Keratinocyte (primary cell): ENCODE data around the gene PRKACA. TPM values are rescaled to one million over a fixed set of nuclear protein-coding genes. Genes with fewer than 3 reads are reported as not detected.

Experiments
- DNase-seq: peaks from one replicate; pipeline ENCODE4 v3.0.0-alpha.2; 2011; ENCODE audit warnings: low read depth, missing footprints, low spot score
- FAIRE-seq: peaks from 2 replicates; lab custom pipeline; 2011; peaks lifted over from hg19 to GRCh38; lab: Jason Lieb, UNC
- H2AFZ ChIP-seq: 2 replicates; pipeline ENCODE4 v1.6.0; 2012; ENCODE audit warnings: low read length, control low read depth, inconsistent platforms; ENCODE audit not compliant: control insufficient read depth
- H3K27ac ChIP-seq: 2 replicates; pipeline ENCODE4 v1.5.1; 2011; ENCODE audit warnings: low read length; ENCODE audit not compliant: control insufficient read depth, insufficient read depth
- H3K27me3 ChIP-seq: 3 replicates; pipeline ENCODE4 v1.6.0; 2011; ENCODE audit warnings: low read length; ENCODE audit not compliant: control insufficient read depth, insufficient read depth; ENCODE audit errors: extremely low read depth
- H3K36me3 ChIP-seq, 2 experiments: 2 replicates in 1 of 2; 3 replicates in 1 of 2; pipeline ENCODE4 v1.5.1; 2011; ENCODE audit warnings: low read length in 2 of 2, mild to moderate bottlenecking in 1 of 2; ENCODE audit not compliant: control insufficient read depth in 2 of 2, insufficient read depth in 2 of 2; ENCODE audit errors: extremely low read depth in 1 of 2
- H3K4me1 ChIP-seq: 3 replicates; pipeline ENCODE4 v1.5.1; 2011; ENCODE audit warnings: low read length; ENCODE audit not compliant: control insufficient read depth, insufficient read depth; ENCODE audit errors: extremely low read depth
- H3K4me2 ChIP-seq: 3 replicates; pipeline ENCODE4 v1.6.0; 2011; ENCODE audit warnings: low read depth, low read length; ENCODE audit not compliant: control insufficient read depth, insufficient read depth; ENCODE audit errors: extremely low read depth
- H3K4me3 ChIP-seq, 3 experiments: fragments of 200-600 bp in 1 of 3; sonication (generic) in 1 of 3; 2 replicates in 2 of 3; 3 replicates in 1 of 3; pipeline ENCODE4 v1.5.1; 2011 to 2016; ENCODE audit warnings: low read length in 3 of 3, mild to moderate bottlenecking in 3 of 3, control low read depth in 2 of 3, inconsistent platforms in 1 of 3, low read depth in 1 of 3, mixed read lengths in 1 of 3, mixed run types in 1 of 3, moderate library complexity in 1 of 3; ENCODE audit not compliant: control insufficient read depth in 2 of 3, insufficient read depth in 2 of 3; ENCODE audit errors: extremely low read depth in 1 of 3
- H3K79me2 ChIP-seq: 2 replicates; pipeline ENCODE4 v1.6.0; 2012; ENCODE audit warnings: low read length; ENCODE audit not compliant: control insufficient read depth, insufficient read depth
- H3K9ac ChIP-seq: 3 replicates; pipeline ENCODE4 v1.6.0; 2011; ENCODE audit warnings: low read length; ENCODE audit not compliant: control insufficient read depth, insufficient read depth; ENCODE audit errors: extremely low read depth
- H3K9me1 ChIP-seq: 3 replicates; pipeline ENCODE4 v1.6.0; 2011; ENCODE audit warnings: low read length; ENCODE audit not compliant: control insufficient read depth, insufficient read depth; ENCODE audit errors: extremely low read depth
- H3K9me3 ChIP-seq: 2 replicates; pipeline ENCODE4 v1.5.1; 2012; ENCODE audit warnings: low read depth, low read length; ENCODE audit not compliant: control insufficient read depth
- H4K20me1 ChIP-seq: 3 replicates; pipeline ENCODE4 v1.6.0; 2011; ENCODE audit warnings: low read length; ENCODE audit not compliant: control insufficient read depth, insufficient read depth; ENCODE audit errors: extremely low read depth
- CTCF ChIP-seq, 3 experiments: IDR thresholded peaks in 1 of 3; conservative IDR thresholded peaks in 1 of 3; optimal IDR thresholded peaks in 1 of 3; 2 replicates in 2 of 3; 3 replicates in 1 of 3; pipeline versions ENCODE3 to v1.5.1; 2011; ENCODE audit warnings: low read length in 3 of 3, mild to moderate bottlenecking in 3 of 3, moderate library complexity in 2 of 3, control low read depth in 1 of 3, inconsistent platforms in 1 of 3; ENCODE audit not compliant: insufficient read depth in 2 of 3; ENCODE audit errors: extremely low read depth in 1 of 3
- EZH2 ChIP-seq: IDR thresholded peaks from one replicate; pipeline ENCODE4 v1.6.1; 2012; ENCODE audit warnings: inconsistent platforms, mild to moderate bottlenecking, low read length, moderate library complexity
- dilution Hi-C: fragments of 300-500 bp; cut with MboI; formaldehyde crosslinking; loops from one replicate; pipeline ENCODE4 v1.7.0; 2020; ENCODE audit warnings: low sequenced_read_pairs; ENCODE audit not compliant: extremely low pct_ligation_motif_present
- polyA plus RNA-seq, 5 experiments: library from polyadenylated mRNA; depleted of rRNA in 3 of 5; stranded (reverse) in 3 of 5; stranded (forward) in 1 of 5; unstranded in 1 of 5; fragments of >200 nt; gene quantifications; 1 replicate in 1 of 5; 2 replicates in 3 of 5; 3 replicates in 1 of 5; pipeline versions ENCODE4 v1.2.1 to v1.2.3, GENCODE V29; 2011 to 2012; ENCODE audit warnings: missing spikeins in 2 of 5, low read depth in 1 of 5, low replicate concordance in 1 of 5

PRKACA gene
- polyA plus RNA-seq, 1 donor (not counting 4 experiments of a cell fraction or from before 2014, with no cell fraction given), result 13.7 TPM

- Histone ChIP-seq H3K27me3 (no peaks in the 10 kb centered on the region), H3K9me1 (no peaks in the 10 kb centered on the region), H3K79me2 (no peaks in the 10 kb centered on the region), H3K4me2 (peak overlapping the region; percentile 60), H3K36me3 (peaks cover 4 to 5% of the 10 kb centered on the region in 2 experiments), H4K20me1 (no peaks in the 10 kb centered on the region), H3K4me1 (no peaks in the 10 kb centered on the region), H2AFZ (no peak overlapping the region), H3K4me3 (peak overlapping the region; percentile 43 to 72 (median 54)), H3K27ac (no peak overlapping the region), H3K9me3 (peaks cover 5% of the 10 kb centered on the region), H3K9ac (no peak overlapping the region)
- dilution Hi-C loops, result no loop called here
- no peak for FAIRE-seq
- TF ChIP-seq CTCF (optimal IDR thresholded peaks at IDR 0.05 in 1 of 3, IDR thresholded peaks at IDR 0.05 in 1 of 3, conservative IDR thresholded peaks at IDR 0.05 in 1 of 3; ENCODE audit: extremely low read depth in 1 of 3, insufficient read depth in 2 of 3, low read length in 3 of 3) (peak in 1 of 3 experiments; percentile 31), EZH2 (no peak)
- DNase-seq, result no peak
Observed at GRCh38 chr19:14089662-14090508, 27.7 kb downstream of the PRKACA start.

GRCh38 chr19:14089412-14089661 is 28.2 kb downstream of the PRKACA start:
- Histone ChIP-seq H3K4me2 (peak overlapping the region; percentile 60), H3K36me3 (peaks cover 4 to 5% of the 10 kb centered on the region in 2 experiments), H3K4me1 (no peaks in the 10 kb centered on the region), H3K9ac (no peak overlapping the region), H3K9me1 (no peaks in the 10 kb centered on the region), H3K4me3 (peak overlapping the region in 2 of 3 experiments; percentile 31 to 39), H3K27ac (no peak overlapping the region), H4K20me1 (no peaks in the 10 kb centered on the region), H2AFZ (no peak overlapping the region), H3K79me2 (no peaks in the 10 kb centered on the region), H3K27me3 (no peaks in the 10 kb centered on the region), H3K9me3 (peaks cover 5% of the 10 kb centered on the region)
- DNase-seq (no peak), FAIRE-seq (peak; percentile 58)
- dilution Hi-C loops, result no loop called here
- TF ChIP-seq EZH2 (no peak), CTCF (optimal IDR thresholded peaks at IDR 0.05 in 1 of 3, IDR thresholded peaks at IDR 0.05 in 1 of 3, conservative IDR thresholded peaks at IDR 0.05 in 1 of 3; ENCODE audit: extremely low read depth in 1 of 3, insufficient read depth in 2 of 3, low read length in 3 of 3) (no peak)
